ENCODE measurements around the gene IFRD2.

The IFRD2 gene

DNA sequence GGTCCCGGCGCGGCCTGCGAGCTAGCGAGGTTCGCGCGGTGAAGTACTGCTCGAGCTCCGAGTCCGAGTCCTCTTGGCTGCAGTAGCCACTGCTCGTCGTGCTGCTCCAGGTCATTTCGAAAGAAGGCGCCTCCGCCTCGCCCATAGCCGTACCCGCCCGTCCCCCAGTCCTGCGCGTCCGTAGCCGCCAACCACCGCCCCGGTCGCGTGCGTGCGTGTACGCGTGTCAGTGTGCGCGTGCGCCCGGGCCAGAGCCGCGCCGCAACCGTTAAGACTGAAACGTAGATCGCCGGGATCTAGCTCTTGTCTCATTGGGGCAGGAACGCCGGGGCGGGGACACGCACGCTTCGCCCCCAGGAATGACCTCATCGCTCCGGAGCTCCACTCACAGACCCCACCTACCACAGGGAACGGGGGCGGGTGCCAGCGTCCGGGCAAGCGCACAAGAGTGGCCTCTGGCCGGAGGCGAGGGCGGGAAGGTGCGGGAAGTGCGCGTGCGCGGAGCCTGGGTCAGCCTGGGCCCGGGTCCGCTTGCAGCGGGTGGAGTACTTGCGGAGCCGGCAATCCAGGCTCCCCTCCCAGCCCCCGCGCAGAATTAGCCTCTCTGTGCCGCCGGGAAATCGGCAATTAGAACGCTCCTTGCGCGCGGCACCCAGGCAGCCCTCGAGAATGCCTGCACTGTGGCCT is 45.1 kb upstream of the IFRD2 start:
- peak; percentile 96 for DNase-seq (ENCODE audit: low read depth)
- TF ChIP-seq, protein P1, sequence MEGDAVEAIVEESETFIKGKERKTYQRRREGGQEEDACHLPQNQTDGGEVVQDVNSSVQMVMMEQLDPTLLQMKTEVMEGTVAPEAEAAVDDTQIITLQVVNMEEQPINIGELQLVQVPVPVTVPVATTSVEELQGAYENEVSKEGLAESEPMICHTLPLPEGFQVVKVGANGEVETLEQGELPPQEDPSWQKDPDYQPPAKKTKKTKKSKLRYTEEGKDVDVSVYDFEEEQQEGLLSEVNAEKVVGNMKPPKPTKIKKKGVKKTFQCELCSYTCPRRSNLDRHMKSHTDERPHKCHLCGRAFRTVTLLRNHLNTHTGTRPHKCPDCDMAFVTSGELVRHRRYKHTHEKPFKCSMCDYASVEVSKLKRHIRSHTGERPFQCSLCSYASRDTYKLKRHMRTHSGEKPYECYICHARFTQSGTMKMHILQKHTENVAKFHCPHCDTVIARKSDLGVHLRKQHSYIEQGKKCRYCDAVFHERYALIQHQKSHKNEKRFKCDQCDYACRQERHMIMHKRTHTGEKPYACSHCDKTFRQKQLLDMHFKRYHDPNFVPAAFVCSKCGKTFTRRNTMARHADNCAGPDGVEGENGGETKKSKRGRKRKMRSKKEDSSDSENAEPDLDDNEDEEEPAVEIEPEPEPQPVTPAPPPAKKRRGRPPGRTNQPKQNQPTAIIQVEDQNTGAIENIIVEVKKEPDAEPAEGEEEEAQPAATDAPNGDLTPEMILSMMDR (IDR thresholded peaks at IDR 0.05; ENCODE audit: low read depth, low read length, missing control alignments), result no peak
- H3K4me3 ChIP-seq (ENCODE audit: low read depth, low read length), result peak overlapping the region; percentile 91

DNA sequence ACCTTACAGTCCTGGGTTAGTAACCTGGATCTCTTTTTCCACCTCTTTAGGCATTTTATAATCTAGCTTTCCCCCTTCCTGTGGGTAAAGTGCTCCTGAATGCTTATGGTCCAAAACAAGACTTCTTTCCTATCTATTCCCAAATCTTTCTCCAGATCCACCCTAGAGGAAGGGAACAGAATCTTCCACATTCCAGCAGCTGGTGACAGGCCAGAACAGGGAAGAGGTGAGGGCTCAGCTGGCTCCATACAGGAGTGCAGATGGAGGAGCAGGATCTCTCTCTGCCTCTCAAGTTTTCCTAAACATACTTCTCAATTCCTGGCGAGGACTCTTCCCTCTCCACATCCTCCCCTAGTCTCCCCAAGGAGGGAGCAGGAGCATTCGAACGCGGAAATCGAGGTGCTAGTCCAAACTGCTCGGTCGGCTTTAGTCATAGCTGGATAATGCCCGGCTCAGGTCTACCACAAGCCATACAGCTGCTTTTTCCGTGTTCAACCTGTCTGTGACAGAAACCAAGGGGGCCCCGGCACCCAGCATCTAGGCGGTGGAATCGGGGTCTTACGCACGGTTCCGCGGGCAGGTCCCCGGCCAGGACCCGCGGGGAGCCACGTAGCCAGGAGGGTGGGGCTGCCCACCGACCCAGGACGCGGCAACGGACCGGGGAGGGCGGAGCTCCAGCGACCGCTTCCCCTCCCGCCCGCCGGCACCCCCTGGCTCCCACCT is 44.4 kb upstream of the IFRD2 start:
- DNase-seq (ENCODE audit: low read depth), result no peak
- peak overlapping the region; percentile 91 for H3K4me3 ChIP-seq (ENCODE audit: low read depth, low read length)
- TF ChIP-seq, protein P1 (IDR thresholded peaks at IDR 0.05; ENCODE audit: low read depth, low read length, missing control alignments), result no peak

DNA sequence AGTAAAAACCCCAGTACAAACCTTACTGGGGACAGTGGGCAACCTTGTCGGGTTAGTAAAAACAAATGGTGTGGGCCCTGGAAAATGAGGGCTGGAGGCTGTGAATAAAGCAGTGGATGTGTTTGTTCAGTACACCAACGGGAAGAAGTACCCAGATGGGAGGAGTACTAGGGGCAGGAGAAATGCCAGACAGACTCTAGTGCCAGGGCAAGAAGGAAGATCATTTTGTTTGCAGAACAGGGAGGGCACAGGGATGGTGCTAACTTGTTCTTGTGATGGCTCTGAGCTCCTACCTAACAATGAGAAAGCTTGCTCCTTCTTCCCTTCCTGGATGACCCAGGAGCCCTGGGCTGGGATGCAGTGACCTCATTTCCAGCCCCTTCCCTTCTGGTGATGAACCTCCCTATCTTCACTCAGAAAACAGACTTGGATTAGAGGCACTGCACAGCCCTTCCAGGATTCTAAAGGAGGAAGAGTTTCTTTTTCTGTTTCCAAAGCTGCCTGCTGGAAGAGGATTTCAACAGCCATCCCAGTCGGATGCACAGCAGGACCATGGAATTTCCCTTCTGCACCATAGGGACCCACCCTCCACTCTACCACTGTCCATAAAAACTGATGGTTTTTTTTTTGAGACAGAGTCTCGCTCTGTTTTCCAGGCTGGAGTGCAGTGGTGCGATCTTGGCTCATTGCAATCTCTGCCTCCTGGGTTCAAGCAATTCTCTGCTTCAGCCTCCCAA is 42.3 kb upstream of the IFRD2 start:
- no peak overlapping the region for H3K4me3 ChIP-seq (ENCODE audit: low read depth, low read length)
- DNase-seq (ENCODE audit: low read depth), result no peak
- TF ChIP-seq, protein P1 (IDR thresholded peaks at IDR 0.05; ENCODE audit: low read depth, low read length, missing control alignments), result no peak

DNA sequence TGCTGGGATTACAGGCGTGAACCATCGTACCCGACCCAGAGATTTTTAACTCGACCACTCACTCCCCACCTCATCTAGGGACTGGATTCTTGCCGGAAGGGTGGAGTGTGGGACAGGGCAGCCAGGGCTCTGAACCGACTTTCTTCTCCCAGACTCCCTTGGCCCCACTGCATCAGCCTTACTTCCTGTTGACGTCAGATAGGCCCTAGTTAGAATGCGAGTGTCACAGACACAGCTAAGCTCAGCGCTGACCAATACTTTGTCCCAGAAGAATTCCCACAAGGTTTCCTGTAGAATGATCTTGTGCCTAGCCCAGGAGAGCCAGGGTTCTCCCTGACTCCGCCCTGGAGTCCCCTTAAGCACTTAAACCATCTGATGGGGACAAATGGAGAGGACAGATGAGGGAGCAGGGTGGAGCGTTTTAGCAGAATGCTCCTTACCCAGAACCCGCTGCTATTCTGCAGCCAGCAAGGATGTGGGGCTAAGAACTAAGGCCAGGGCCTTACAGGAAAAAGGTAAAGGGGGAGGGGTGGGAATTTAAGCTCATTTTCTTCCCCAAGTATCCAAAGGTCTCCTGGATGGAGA is 41.6 kb upstream of the IFRD2 start:
- H3K4me3 ChIP-seq (ENCODE audit: low read depth, low read length), result no peak overlapping the region
- TF ChIP-seq, protein P1 (IDR thresholded peaks at IDR 0.05; ENCODE audit: low read depth, low read length, missing control alignments), result no peak
- DNase-seq (ENCODE audit: low read depth), result no peak

DNA sequence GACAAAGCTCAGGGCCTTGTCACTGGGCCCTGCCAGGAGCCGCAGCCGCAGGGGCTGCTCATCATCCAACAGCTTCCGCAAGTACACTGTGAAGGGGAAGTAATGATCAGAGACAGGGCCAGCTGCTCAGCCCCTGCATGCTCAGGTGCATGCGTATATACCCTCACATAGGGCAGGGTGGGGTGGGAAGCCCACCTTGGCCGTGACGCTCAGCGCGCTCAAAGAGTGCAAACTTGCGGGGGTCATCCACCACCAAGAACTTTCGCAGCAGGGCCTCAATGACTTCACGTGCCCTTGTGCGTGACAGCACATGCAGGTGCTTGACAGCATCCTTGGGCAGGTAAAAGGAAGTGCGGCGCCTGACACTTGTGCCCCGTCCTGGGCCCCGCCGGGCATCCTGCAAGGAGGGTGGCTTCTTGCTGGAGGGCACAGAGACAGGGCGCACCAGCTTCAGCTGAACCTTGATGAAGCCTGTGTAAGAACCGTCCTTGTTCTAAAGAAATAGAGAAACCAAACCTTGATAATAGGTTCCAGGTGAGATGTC is 39.2 kb upstream of the IFRD2 start:
- TF ChIP-seq, protein P1 (IDR thresholded peaks at IDR 0.05; ENCODE audit: low read depth, low read length, missing control alignments), result no peak
- H3K4me3 ChIP-seq (ENCODE audit: low read depth, low read length), result no peak overlapping the region

DNA sequence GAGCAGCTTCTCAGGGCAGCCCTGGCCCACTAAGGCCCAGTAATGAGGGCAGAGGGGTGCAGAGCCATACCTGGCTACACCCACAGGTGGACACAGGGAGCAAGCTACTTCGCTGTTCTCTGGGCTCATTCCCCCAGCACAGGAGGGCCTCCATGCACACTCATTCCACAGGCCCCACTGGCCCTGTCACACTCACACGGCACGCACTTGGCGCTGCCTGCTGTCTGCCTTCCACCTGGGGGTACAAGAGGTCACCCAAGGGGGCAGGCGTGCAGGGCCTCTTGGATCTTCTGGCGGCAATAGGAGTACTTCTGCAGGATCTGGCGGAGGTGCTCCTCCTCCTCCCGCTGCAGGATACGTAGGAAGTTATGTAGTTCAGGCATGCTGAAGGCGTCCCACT is 38.1 kb upstream of the IFRD2 start:
- TF ChIP-seq, protein P1 (IDR thresholded peaks at IDR 0.05; ENCODE audit: low read depth, low read length, missing control alignments), result no peak
- H3K4me3 ChIP-seq (ENCODE audit: low read depth, low read length), result no peak overlapping the region
- no peak for DNase-seq (ENCODE audit: low read depth)

More for the DNA sequence above, 39.2 kb upstream of the IFRD2 start:
- DNase-seq (ENCODE audit: low read depth), result no peak

Measured in GM12864 (cell line).